Measurements from ENCODE around the gene DUOX1. TPM values are rescaled to one million over a fixed set of nuclear protein-coding genes. Genes with fewer than 3 reads are reported as not detected.

DUOX1 gene
- total RNA-seq, 3 donors from 2014 or later (not counting 1 experiment from before 2014, with no cell fraction given) = 0.20 TPM; not detected in 2

DNA sequence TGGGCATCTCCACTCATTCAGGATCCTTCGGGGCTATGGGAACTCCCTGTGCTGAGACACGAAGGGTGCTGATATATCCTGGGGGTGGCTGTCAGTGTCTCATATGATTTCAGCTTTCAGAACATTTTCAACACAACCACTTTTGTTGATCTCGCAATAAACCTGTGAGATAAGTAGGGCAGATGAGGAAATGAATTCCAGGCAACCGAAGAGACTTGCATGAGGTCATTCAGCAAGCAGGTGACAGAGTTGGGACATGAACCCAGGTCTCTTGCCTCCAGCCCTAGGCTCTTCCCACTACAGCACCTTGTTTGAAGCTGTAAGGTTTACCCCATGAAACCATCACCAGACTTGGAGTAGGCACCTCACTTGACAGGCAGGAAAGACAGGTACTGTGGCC, 16.6 kb downstream of the DUOX1 start:
- H3K36me3 Mint-ChIP-seq = no peaks in the 10 kb centered on the region
- ATAC-seq = no peak
- no peaks in the 10 kb centered on the region for H3K9me3 ChIP-seq (ENCODE audit: control insufficient read depth, insufficient read depth, low read length)
- H3K9me3 Mint-ChIP-seq = no peaks in the 10 kb centered on the region
- intact Hi-C loops (cut with micrococcal nuclease) = no loop called here
- TF ChIP-seq CTCF (IDR thresholded peaks at IDR 0.05) = no peak
- WGBS (ENCODE audit: insufficient coverage) = 97% methylated on average over 2 of the region's 4 CpGs
- no peaks in the 10 kb centered on the region for H3K27me3 ChIP-seq (ENCODE audit: control insufficient read depth, insufficient read depth, low read length)
- no peak for DNase-seq
- H3K4me1 Mint-ChIP-seq = peaks cover 0 to 4% of the 10 kb centered on the region in 2 donors
- no peak overlapping the region for H3K27ac ChIP-seq (ENCODE audit: low read length)
- H3K4me1 ChIP-seq (ENCODE audit: control insufficient read depth, insufficient read depth, low read length) = no peaks in the 10 kb centered on the region
- H3K27ac Mint-ChIP-seq = no peak overlapping the region
- no peak overlapping the region for H3K4me3 ChIP-seq (ENCODE audit: low read length)
- no peaks in the 10 kb centered on the region for H3K27me3 Mint-ChIP-seq (ENCODE audit: low read depth in 2 of 2)
- H3K4me3 Mint-ChIP-seq = no peak overlapping the region
- no peaks in the 10 kb centered on the region for H3K36me3 ChIP-seq (ENCODE audit: control insufficient read depth, insufficient read depth, low read length)

DNA sequence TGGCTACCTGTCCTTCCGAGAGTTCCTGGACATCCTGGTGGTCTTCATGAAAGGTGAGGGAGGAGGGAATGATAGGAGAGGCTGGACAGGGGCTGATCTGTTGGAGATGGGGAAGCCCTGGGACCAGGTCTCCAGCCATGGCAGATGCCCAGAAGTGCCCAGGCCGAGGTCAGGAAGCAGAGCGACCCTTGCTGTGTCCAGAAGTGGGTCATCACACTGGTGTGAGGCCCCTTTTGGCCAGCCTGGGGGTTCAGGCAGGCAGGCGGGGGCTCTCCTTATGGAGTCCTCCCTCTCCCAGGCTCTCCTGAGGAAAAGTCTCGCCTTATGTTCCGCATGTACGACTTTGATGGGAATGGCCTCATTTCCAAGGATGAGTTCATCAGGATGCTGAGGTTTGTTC, 17.8 kb downstream of the DUOX1 start:
- H3K36me3 ChIP-seq (ENCODE audit: control insufficient read depth, insufficient read depth, low read length) = peaks cover 3% of the 10 kb centered on the region
- H3K27ac ChIP-seq (ENCODE audit: low read length) = no peak overlapping the region
- ATAC-seq (no peak), DNase-seq (no peak)
- no peaks in the 10 kb centered on the region for H3K9me3 ChIP-seq (ENCODE audit: control insufficient read depth, insufficient read depth, low read length)
- H3K4me3 Mint-ChIP-seq = no peak overlapping the region
- H3K36me3 Mint-ChIP-seq = no peaks in the 10 kb centered on the region
- H3K4me3 ChIP-seq (ENCODE audit: low read length) = no peak overlapping the region
- no peak for TF ChIP-seq CTCF (IDR thresholded peaks at IDR 0.05)
- no peaks in the 10 kb centered on the region for H3K4me1 ChIP-seq (ENCODE audit: control insufficient read depth, insufficient read depth, low read length)
- WGBS (ENCODE audit: insufficient coverage) = 93% methylated on average over 7 of the region's 7 CpGs
- H3K9me3 Mint-ChIP-seq = no peaks in the 10 kb centered on the region
- no peaks in the 10 kb centered on the region for H3K27me3 Mint-ChIP-seq (ENCODE audit: low read depth in 2 of 2)
- intact Hi-C loops (cut with micrococcal nuclease) = no loop called here
- no peak overlapping the region for H3K27ac Mint-ChIP-seq
- peaks cover 0 to 10% of the 10 kb centered on the region in 2 donors for H3K4me1 Mint-ChIP-seq
- H3K27me3 ChIP-seq (ENCODE audit: control insufficient read depth, insufficient read depth, low read length) = no peaks in the 10 kb centered on the region

DNA sequence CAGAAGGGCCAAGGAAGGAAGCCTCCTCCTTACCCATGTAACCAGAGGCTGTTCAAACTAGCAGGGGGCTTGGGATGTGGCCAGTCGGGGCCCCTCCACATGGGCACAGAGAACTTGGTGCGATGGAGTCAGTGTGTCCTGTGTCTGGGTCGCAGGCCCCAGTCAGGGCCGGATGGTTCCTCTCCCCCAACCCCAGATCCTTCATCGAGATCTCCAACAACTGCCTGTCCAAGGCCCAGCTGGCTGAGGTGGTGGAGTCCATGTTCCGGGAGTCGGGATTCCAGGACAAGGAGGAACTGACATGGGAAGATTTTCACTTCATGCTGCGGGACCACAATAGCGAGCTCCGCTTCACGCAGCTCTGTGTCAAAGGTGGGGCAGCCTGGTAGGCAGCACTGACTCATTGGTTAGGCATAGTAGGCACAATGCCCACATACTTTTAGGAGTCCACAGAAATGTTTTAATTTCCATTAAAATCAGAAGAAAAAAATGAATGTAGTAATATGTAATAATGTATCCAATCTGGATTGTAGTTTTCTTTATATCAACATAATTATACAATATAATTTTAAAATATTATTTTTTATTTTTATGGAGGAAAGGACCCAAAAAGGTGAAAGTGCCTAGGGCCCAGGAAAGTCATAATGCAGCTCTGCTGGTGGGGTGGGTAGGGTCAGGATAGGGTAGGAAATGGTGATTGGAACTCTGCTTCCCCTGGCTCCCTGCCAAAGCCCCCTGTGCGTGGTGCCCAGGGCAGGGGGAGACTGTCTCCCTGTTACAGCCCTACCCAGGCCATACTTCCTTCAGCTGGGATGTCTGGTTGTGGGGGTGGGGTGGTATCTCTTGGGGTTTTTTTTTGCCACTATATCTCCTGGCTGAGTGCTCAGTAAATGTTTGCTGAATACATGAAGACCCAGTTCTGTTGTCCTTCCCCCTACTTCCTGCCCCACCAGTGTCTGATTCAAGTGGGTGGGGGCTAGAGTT, 18.6 kb downstream of the DUOX1 start:
- H3K4me3 Mint-ChIP-seq = no peak overlapping the region
- Histone ChIP-seq H3K27ac (ENCODE audit: low read length) (no peak overlapping the region), H3K27me3 (ENCODE audit: control insufficient read depth, insufficient read depth, low read length) (no peaks in the 10 kb centered on the region), H3K36me3 (ENCODE audit: control insufficient read depth, insufficient read depth, low read length) (peaks cover 3% of the 10 kb centered on the region), H3K9me3 (ENCODE audit: control insufficient read depth, insufficient read depth, low read length) (no peaks in the 10 kb centered on the region), H3K4me1 (ENCODE audit: control insufficient read depth, insufficient read depth, low read length) (no peaks in the 10 kb centered on the region), H3K4me3 (ENCODE audit: low read length) (no peak overlapping the region)
- H3K9me3 Mint-ChIP-seq = no peaks in the 10 kb centered on the region
- no peaks in the 10 kb centered on the region for H3K27me3 Mint-ChIP-seq (ENCODE audit: low read depth in 2 of 2)
- no peak overlapping the region for H3K27ac Mint-ChIP-seq
- no peaks in the 10 kb centered on the region for H3K36me3 Mint-ChIP-seq
- intact Hi-C loops (cut with micrococcal nuclease) = no loop called here
- no peak for ATAC-seq
- WGBS (ENCODE audit: insufficient coverage) = 97% methylated on average over 11 of the region's 12 CpGs
- no peak for TF ChIP-seq CTCF (IDR thresholded peaks at IDR 0.05)
- DNase-seq = no peak
- H3K4me1 Mint-ChIP-seq = peaks cover 0 to 10% of the 10 kb centered on the region in 2 donors

Measured in natural killer cell (primary cell).